ENCODE results near the gene COL26A1.
"Not testable (repeated sequence)": the region's sequence is repeated elsewhere in the genome, so short reads cannot be mapped to it uniquely, and the experiment has no call there.

The COL26A1 gene

DNA sequence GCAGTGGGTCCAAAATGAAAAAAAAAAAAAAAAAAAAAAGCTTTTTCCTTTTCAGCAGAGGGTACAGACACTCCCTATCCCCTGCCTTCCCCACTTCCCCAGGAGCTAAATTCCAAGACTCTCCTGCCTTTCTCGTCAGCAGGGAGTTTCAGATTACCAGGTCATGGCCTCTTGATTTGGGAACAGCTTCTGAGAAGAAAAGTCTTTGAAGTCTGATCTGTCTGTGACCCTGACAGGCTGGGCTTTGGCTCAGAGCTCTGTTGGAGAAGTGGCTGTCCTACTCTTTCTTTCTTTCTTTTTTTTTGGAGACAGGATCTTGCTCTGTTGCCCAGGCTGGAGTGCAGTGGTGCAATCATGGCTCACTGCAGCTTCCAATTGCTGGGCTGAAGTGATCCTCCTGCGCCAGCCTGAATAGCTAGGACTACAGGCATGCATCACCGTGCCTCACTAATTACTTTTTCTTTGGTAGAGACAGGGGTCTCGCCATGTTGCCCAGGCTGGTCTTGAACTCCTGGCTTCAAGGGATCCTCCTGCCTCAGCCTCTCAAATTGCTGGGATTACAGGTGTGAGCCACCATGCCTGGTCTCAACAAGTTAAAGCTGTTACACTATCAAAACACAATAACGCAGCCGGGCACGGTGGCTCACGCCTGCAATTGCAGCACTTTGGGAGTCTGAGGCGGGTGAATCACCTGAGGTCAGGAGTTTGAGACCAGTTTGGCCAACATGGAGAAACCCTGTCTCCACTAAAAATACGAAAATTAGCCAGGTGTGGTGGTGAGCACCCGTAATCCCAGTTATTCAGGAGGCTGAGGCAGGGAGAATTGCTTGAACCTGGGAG, 59.9 kb downstream of the COL26A1 start:
- H3K4me3 ChIP-seq (replicated peaks in 1 of 2; ENCODE audit: low read depth in 2 of 2, low read length in 2 of 2) = no peak overlapping the region
- TF ChIP-seq, protein P1, sequence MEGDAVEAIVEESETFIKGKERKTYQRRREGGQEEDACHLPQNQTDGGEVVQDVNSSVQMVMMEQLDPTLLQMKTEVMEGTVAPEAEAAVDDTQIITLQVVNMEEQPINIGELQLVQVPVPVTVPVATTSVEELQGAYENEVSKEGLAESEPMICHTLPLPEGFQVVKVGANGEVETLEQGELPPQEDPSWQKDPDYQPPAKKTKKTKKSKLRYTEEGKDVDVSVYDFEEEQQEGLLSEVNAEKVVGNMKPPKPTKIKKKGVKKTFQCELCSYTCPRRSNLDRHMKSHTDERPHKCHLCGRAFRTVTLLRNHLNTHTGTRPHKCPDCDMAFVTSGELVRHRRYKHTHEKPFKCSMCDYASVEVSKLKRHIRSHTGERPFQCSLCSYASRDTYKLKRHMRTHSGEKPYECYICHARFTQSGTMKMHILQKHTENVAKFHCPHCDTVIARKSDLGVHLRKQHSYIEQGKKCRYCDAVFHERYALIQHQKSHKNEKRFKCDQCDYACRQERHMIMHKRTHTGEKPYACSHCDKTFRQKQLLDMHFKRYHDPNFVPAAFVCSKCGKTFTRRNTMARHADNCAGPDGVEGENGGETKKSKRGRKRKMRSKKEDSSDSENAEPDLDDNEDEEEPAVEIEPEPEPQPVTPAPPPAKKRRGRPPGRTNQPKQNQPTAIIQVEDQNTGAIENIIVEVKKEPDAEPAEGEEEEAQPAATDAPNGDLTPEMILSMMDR (IDR thresholded peaks at IDR 0.05; ENCODE audit: low read depth, low read length) = no peak
- DNase-seq (ENCODE audit: low read depth in 2 of 2) = no peak

DNA sequence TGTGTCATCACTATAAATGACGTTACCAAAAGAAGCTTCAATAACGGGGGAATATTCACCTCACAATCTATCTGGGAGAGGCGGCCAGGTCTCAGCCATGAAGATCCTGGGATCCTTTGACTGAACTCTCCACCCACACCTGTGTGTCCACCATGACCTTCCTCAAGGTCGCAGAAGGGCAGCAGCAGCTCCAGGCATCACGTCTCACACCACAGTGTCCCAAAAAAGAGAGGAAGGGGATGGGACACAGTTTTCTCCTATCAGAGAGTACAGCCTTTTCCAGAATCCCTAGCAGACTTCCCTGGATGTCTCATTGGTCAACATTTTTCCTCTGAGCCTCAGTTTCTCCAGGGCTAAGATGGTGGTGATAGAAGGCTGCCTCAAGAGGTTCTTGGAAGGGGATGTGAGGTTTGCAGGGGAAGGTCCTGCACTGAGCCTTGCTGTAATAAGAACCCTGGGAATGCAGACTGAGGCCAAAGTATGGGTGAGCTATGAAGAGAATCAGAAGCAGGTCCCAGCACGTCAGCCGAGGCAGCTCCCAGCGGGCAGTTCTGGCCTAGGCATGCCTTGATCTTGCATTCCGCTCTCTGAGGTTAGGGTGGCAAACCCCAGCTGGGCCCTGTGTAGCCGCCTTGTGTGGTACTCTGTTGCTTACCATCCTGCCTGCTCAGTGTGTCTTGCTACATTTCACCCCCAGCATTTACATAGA, 63.8 kb downstream of the COL26A1 start:
- DNase-seq (ENCODE audit: low read depth in 2 of 2) = no peak
- H3K4me3 ChIP-seq (replicated peaks in 1 of 2; ENCODE audit: low read depth in 2 of 2, low read length in 2 of 2) = no peak overlapping the region
- TF ChIP-seq, protein P1 (IDR thresholded peaks at IDR 0.05; ENCODE audit: low read depth, low read length) = no peak

DNA sequence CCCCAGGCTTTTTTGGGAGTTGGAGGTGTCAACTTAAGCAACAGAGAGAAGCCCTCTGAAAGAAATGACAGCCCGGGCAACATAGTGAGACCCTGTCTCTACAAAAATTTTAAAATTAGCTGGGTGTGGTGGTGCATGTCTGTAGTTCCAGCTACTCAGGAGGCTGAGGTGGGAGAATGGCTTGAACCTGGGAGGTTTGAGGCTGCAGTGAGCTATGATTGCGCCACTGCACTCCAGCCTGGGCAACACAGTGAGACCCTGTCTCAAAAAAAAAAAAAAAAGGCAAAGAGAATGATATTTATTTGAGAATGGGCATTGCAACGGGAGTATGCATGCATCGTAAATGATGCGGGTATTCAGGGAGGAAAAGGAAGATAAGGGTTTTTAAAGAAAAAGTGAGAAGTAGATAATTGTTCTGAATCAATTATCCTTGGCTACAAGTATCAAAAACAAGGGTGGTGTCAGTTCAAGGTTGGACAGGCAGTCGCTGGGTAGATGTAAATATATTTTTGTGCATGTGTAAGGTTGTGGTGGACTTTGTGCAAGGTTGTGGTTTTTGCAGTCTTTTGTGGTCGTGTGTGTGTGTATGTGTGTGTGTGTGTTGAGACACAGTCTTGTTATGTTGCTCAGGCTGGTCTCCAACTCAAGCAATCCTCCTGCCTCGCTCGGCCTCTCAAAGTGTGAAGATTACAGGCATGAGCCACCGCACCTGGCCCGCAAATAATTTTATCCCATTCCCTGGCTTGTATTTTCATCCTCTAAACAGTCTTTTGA, 65.6 kb downstream of the COL26A1 start:
- no peak overlapping the region for H3K4me3 ChIP-seq (replicated peaks in 1 of 2; ENCODE audit: low read depth in 2 of 2, low read length in 2 of 2)
- TF ChIP-seq, protein P1 (IDR thresholded peaks at IDR 0.05; ENCODE audit: low read depth, low read length) = no peak
- no peak for DNase-seq (ENCODE audit: low read depth in 2 of 2)

DNA sequence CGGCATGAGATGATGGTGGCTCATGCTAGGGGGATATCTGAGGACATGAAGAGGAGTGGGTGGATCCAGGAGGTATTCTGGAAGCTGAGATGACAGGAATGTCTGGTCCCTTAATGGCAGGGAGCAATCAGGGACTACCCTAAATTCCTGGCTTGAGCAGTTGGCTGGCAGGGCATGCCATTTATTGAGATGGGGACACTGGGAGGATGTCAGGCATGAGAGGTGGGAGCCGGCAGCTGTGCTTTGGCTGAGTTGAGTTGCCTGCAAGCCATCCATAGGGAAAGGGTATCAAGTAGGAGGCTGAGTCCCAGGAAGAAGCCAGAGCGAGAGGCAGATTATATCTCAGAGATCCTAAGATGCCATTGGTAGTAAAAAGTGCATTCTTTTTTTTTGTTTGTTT, 69.6 kb downstream of the COL26A1 start:
- DNase-seq (ENCODE audit: low read depth in 2 of 2) = no peak
- TF ChIP-seq, protein P1 (IDR thresholded peaks at IDR 0.05; ENCODE audit: low read depth, low read length) = no peak

DNA sequence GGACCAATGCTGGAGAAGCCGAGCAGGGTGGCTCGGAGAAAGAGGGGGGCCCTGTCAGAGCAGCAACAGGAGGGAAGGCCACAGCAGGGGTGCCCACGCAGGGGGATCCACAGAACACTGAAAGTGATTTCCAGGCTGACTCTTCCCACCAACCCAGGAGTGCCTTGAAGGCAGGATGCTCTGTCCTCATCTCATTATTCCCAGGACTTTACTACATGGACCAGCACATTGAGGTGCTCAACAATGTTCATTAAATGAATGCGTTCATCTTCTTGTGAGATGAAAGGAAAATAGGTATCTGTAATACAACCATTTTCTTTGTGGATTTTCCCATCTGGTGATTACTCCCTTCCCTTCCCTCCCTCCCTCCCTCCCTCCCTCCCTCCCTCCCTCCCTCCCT, 71.0 kb downstream of the COL26A1 start:
- DNase-seq (ENCODE audit: low read depth in 2 of 2) = no peak
- TF ChIP-seq, protein P1 (IDR thresholded peaks at IDR 0.05; ENCODE audit: low read depth, low read length) = no peak
- H3K4me3 ChIP-seq (replicated peaks in 1 of 2; ENCODE audit: low read depth in 2 of 2, low read length in 2 of 2) = no peak overlapping the region

More for the DNA sequence above, 69.6 kb downstream of the COL26A1 start:
- H3K4me3 ChIP-seq (replicated peaks in 1 of 2; ENCODE audit: low read depth in 2 of 2, low read length in 2 of 2) = no peak overlapping the region

DNA sequence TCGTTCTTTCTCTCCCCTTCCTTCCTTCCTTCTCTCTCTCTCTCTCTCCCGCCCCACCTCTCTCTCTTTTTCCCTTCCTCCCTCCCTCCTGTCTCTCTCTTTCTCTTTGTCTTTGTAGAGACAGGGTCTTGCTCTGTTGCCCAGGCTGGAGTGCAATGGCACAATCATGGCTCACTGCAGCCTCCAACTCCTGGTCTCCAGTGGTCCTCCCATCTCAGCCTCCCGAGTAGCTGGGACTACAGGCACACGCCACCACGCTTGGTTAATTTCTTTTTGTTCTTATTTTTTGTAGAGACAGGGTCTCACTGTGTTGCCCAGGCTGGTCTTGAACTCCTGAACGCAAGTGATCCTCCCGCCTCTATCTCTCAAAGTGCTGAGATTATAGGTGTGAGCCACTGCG, 71.5 kb downstream of the COL26A1 start:
- H3K4me3 ChIP-seq (replicated peaks in 1 of 2; ENCODE audit: low read depth in 2 of 2, low read length in 2 of 2); DNase-seq (ENCODE audit: low read depth in 2 of 2): not testable (repeated sequence)
